ENCODE data around the gene SEMA5B. TPM values are rescaled to one million over a fixed set of nuclear protein-coding genes. Genes with fewer than 3 reads are reported as not detected.

The SEMA5B gene
- total RNA-seq, 2 experiments from 2014 or later: 0.22 TPM; not detected in 1

DNA sequence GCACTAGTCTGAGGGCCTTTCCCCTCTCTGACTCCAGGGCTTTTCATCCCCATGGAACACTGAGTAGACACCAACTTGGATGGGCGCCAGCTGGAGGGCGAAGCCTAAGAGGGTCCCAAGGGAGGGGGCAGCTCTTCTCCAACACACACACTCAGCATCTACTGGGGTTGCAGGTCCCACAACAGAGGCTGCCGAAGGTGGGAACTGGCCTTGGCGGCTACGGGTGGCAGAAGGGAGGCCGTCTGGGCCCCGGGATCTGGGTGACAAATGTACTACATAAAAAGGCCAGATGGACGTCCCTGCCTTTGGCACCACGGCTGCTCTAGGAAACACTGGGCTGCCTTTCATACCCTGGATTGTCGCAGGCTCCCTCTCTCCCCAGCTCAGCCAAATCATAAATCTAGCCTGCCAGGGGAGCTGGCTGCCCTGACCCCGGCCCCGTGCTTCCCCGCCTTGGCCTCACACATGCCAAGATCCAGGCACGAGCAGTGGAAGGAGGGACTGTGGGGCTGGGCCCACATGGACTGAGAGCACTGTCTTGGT lies 31.5 kb downstream of the SEMA5B start:
- POLR2A ChIA-PET: no interaction called here
- DNase-seq: no peak

DNA sequence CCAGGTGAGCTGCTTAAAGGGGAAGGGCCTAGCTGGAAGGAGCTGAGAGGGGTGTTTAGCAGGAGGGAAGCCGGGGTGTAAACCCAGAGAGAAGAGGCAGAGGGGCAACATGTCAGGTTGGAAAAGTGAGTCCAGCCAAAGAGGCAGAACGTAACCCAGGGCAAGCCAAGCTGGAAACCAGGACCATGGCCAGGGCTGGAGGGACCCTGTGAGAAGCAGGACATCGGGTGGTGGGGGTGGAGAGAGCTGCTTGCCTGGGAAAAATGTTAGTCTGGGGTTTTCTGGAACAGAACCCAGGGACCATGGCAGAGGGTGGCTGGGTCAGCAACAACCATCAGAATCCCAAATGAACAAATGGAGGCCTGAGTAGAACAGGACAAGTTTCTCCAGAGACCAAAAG lies 32.6 kb downstream of the SEMA5B start:
- Mint-ChIP-seq H3K27ac (no peak overlapping the region), H3K9me3 (no peaks in the 10 kb centered on the region), H3K27me3 (peaks cover 42% of the 10 kb centered on the region), H3K4me3 (no peak overlapping the region), H3K4me1 (ENCODE audit: low read depth) (no peaks in the 10 kb centered on the region), H3K36me3 (ENCODE audit: low read depth) (no peaks in the 10 kb centered on the region)
- TF ChIP-seq, protein P1, sequence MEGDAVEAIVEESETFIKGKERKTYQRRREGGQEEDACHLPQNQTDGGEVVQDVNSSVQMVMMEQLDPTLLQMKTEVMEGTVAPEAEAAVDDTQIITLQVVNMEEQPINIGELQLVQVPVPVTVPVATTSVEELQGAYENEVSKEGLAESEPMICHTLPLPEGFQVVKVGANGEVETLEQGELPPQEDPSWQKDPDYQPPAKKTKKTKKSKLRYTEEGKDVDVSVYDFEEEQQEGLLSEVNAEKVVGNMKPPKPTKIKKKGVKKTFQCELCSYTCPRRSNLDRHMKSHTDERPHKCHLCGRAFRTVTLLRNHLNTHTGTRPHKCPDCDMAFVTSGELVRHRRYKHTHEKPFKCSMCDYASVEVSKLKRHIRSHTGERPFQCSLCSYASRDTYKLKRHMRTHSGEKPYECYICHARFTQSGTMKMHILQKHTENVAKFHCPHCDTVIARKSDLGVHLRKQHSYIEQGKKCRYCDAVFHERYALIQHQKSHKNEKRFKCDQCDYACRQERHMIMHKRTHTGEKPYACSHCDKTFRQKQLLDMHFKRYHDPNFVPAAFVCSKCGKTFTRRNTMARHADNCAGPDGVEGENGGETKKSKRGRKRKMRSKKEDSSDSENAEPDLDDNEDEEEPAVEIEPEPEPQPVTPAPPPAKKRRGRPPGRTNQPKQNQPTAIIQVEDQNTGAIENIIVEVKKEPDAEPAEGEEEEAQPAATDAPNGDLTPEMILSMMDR (IDR thresholded peaks at IDR 0.05): no peak
- Histone ChIP-seq H3K27me3 (ENCODE audit: control insufficient read depth in 1 of 2, insufficient read depth in 2 of 2, low read length in 2 of 2) (peaks cover 3 to 7% of the 10 kb centered on the region in 2 experiments), H3K4me3 (ENCODE audit: low read length) (no peak overlapping the region), H3K4me1 (ENCODE audit: insufficient read depth, low read length) (no peaks in the 10 kb centered on the region), H3K36me3 (ENCODE audit: insufficient read depth, low read length) (no peaks in the 10 kb centered on the region), H3K9me3 (ENCODE audit: control insufficient read depth in 1 of 2, insufficient read depth in 1 of 2, low read length in 2 of 2) (no peaks in the 10 kb centered on the region), H3K27ac (ENCODE audit: low read depth in 1 of 2, low read length in 2 of 2) (no peak overlapping the region)
- POLR2A ChIA-PET: interaction anchor here (0.7 kb wide), 1 partner anchor 553 kb away, joined by 3 read pairs; no protein-coding TSS in a partner anchor
- CTCF ChIA-PET: no interaction called here
- intact Hi-C loops (cut with DNase I, micrococcal nuclease): no loop called here
- DNase-seq (no peak), ATAC-seq (ENCODE audit: poor library complexity) (no peak)

More for the DNA sequence above, 31.5 kb downstream of the SEMA5B start:
- no peaks in the 10 kb centered on the region for H3K36me3 ChIP-seq (ENCODE audit: insufficient read depth, low read length)
- no peak overlapping the region for H3K27ac ChIP-seq (ENCODE audit: low read depth in 1 of 2, low read length in 2 of 2)
- no peaks in the 10 kb centered on the region for H3K4me1 ChIP-seq (ENCODE audit: insufficient read depth, low read length)
- no peak overlapping the region for H3K4me3 Mint-ChIP-seq
- H3K27me3 ChIP-seq (ENCODE audit: control insufficient read depth in 1 of 2, insufficient read depth in 2 of 2, low read length in 2 of 2): peaks cover 6 to 7% of the 10 kb centered on the region in 2 experiments
- no peaks in the 10 kb centered on the region for H3K9me3 ChIP-seq (ENCODE audit: control insufficient read depth in 1 of 2, insufficient read depth in 1 of 2, low read length in 2 of 2)
- intact Hi-C loops (cut with DNase I, micrococcal nuclease): no loop called here
- TF ChIP-seq, protein P1 (IDR thresholded peaks at IDR 0.05): no peak
- no peak for ATAC-seq (ENCODE audit: poor library complexity)
- peaks cover 37% of the 10 kb centered on the region for H3K27me3 Mint-ChIP-seq
- no peaks in the 10 kb centered on the region for H3K4me1 Mint-ChIP-seq (ENCODE audit: low read depth)
- CTCF ChIA-PET: no interaction called here
- H3K36me3 Mint-ChIP-seq (ENCODE audit: low read depth): no peaks in the 10 kb centered on the region
- no peaks in the 10 kb centered on the region for H3K9me3 Mint-ChIP-seq
- H3K27ac Mint-ChIP-seq: no peak overlapping the region
- H3K4me3 ChIP-seq (ENCODE audit: low read length): no peak overlapping the region

DNA sequence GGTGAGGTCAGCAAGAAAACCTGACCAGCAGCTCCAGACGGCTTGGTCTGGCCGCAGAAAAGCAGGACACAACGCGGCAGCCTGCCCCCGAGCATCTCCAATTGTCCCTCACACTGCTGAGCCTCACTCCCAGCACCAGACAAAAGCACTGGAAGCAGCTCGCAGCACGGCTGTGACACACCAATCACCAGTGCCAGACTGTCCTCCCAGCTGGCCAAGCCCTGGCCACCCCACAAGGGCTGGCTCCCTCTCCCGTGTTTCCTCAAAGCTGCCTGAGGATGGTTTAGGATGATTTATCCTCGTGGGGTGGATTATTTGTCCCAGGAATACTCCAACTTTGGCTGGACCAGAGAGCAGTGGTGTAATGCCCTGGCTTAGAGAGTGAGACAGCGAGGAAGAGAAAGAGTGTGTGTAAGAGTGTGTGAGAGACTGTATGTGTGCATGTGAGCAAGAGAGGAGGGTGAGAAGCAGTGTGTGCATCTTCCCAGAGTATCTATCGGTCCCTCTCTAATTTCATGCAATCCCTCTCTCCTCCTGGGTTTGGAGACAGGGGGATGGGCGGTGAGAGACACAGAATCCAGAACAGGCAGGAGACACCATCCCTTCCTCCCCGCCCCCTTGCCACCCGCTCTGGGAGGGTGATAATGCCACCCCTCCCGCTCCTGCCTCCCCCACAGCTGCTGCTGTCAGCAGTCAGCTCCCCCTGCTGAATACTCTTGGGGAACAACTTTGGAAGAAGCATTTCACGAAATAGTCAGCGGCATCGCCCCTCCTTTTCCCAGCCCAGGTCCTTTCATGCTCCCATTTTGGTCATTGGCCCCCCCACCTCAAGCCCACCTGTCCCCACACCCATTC lies 34.2 kb downstream of the SEMA5B start:
- ChIA-PET POLR2A (no interaction called here), CTCF (no interaction called here)
- Mint-ChIP-seq H3K9me3 (no peaks in the 10 kb centered on the region), H3K36me3 (ENCODE audit: low read depth) (no peaks in the 10 kb centered on the region), H3K27ac (no peak overlapping the region), H3K4me3 (no peak overlapping the region), H3K4me1 (ENCODE audit: low read depth) (no peaks in the 10 kb centered on the region), H3K27me3 (peaks cover 49% of the 10 kb centered on the region)
- ATAC-seq (ENCODE audit: poor library complexity) (no peak), DNase-seq (no peak)
- no peak overlapping the region for H3K4me3 ChIP-seq (ENCODE audit: low read length)
- H3K27me3 ChIP-seq (ENCODE audit: control insufficient read depth in 1 of 2, insufficient read depth in 2 of 2, low read length in 2 of 2): peaks cover 14 to 18% of the 10 kb centered on the region in 2 experiments
- TF ChIP-seq, protein P1 (IDR thresholded peaks at IDR 0.05): no peak
- H3K4me1 ChIP-seq (ENCODE audit: insufficient read depth, low read length): no peaks in the 10 kb centered on the region
- intact Hi-C loops (cut with DNase I, micrococcal nuclease): no loop called here
- H3K9me3 ChIP-seq (ENCODE audit: control insufficient read depth in 1 of 2, insufficient read depth in 1 of 2, low read length in 2 of 2): no peaks in the 10 kb centered on the region
- H3K36me3 ChIP-seq (ENCODE audit: insufficient read depth, low read length): no peaks in the 10 kb centered on the region
- no peak overlapping the region for H3K27ac ChIP-seq (ENCODE audit: low read depth in 1 of 2, low read length in 2 of 2)
